ENCODE data around the gene ELP1.

The ELP1 gene

DNA sequence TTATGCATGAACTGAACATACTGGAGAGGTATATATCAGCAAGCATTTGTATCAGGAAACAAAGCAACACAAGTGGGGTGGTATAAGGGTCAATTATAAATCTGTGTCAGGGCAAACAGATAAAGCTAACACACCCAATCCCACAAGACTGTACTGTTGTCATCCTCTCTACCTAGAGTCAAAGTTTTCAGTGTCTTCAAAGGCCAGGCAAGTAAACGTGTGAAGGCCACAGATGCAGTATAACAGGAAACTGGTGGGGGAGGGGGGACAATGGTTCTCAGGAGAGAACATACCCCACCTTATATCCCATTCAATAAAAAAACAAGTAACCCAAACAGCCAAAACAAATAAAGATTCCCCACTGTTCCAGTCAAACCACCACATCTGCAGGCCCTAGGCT, 22.1 kb downstream of the ELP1 start:
- ChIA-PET POLR2A (interaction anchor here (0.7 kb wide), 1 partner anchor 242 kb away, joined by 7 read pairs; no protein-coding TSS in a partner anchor), CTCF (interaction anchor here (0.7 kb wide), 1 partner anchor 15 kb away, joined by 3 read pairs; no protein-coding TSS in a partner anchor)
- no peak for DNase-seq (ENCODE audit: extremely low spot score)
- TF ChIP-seq, protein P1, sequence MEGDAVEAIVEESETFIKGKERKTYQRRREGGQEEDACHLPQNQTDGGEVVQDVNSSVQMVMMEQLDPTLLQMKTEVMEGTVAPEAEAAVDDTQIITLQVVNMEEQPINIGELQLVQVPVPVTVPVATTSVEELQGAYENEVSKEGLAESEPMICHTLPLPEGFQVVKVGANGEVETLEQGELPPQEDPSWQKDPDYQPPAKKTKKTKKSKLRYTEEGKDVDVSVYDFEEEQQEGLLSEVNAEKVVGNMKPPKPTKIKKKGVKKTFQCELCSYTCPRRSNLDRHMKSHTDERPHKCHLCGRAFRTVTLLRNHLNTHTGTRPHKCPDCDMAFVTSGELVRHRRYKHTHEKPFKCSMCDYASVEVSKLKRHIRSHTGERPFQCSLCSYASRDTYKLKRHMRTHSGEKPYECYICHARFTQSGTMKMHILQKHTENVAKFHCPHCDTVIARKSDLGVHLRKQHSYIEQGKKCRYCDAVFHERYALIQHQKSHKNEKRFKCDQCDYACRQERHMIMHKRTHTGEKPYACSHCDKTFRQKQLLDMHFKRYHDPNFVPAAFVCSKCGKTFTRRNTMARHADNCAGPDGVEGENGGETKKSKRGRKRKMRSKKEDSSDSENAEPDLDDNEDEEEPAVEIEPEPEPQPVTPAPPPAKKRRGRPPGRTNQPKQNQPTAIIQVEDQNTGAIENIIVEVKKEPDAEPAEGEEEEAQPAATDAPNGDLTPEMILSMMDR (IDR thresholded peaks at IDR 0.05; ENCODE audit: control extremely low read depth, extremely low read depth, low read depth, missing control alignments): no peak

DNA sequence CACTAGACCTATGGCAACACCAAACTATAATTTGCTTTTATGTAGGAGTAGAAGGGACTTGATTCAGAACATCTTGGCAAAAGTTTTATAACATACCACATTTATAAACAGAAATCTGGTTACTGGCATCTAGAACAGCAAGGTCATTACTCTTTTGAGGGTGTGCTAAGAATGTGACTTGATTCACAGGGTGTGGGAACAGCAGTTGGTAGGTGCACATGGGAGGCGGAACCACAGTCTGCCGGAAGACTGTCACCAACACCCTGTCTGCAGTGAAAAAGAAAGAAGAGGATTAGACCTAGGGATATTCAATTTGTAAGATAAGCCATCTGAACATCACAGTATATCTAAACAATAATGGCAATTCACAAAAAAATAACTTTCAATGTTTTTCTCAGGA, 23.0 kb downstream of the ELP1 start:
- DNase-seq (ENCODE audit: extremely low spot score): no peak
- TF ChIP-seq, protein P1 (IDR thresholded peaks at IDR 0.05; ENCODE audit: control extremely low read depth, extremely low read depth, low read depth, missing control alignments): no peak
- ChIA-PET POLR2A (no interaction called here), CTCF (no interaction called here)

DNA sequence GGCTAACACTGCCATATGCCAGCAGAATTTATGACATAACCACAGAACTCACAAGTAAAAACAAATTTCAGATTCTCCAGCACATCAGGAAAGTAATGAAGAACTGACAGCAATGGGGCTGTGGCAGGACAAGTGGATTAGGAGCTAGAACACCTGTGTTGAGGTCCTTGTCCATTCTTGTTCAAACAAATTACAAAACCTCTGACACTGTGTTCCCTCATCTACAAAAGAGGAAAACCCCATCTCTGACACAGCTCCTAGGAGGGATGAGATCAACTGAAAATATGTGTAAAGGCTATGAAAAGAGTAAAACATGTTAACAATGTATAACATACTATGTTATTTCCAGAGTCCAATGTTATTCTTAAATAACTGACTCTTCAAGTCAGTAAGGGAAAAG, 23.5 kb downstream of the ELP1 start:
- ChIA-PET CTCF (interaction anchor here (0.8 kb wide), 1 partner anchor 56 kb away, joined by 3 read pairs; no protein-coding TSS in a partner anchor), POLR2A (no interaction called here)
- TF ChIP-seq, protein P1 (IDR thresholded peaks at IDR 0.05; ENCODE audit: control extremely low read depth, extremely low read depth, low read depth, missing control alignments): no peak
- DNase-seq (ENCODE audit: extremely low spot score): no peak

DNA sequence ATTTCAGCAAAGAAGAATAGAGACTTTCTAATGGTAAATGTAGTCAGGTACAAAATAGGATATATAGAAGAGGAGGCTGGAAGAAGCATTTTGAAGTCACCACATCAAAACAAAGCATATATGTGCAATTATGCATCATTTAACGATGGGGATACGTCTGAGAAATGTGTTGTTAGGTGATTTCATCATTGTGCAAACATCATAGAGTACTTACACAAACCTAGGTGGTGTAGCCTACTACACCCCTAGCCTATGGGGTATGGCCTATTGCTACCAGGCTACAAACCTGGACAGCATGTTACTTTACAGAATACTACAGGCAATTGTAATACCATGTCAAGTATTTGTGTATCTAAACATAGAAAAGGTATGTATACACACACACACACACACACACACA, 28.4 kb downstream of the ELP1 start:
- POLR2A ChIA-PET: no interaction called here
- CTCF ChIA-PET: no interaction called here
- TF ChIP-seq, protein P1 (IDR thresholded peaks at IDR 0.05; ENCODE audit: control extremely low read depth, extremely low read depth, low read depth, missing control alignments): no peak
- DNase-seq (ENCODE audit: extremely low spot score): no peak

DNA sequence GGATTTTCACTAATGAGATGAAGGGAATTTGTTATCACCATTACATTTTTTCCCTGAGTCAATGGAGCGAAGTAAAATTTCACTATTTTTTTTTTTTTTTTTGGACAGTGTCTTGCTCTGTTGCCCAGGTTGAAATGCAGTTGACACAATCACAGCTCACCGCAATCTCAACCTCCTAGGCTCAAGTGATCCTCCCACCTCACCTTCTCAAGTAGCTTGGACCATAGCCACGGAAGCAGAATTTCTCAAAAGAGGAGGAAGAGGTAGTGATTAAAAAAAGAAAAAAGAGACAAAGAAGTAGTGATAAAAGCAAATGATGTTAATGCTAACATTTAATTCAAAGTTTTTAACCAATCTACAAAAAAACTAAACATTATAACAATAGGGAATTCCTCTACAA, 29.8 kb downstream of the ELP1 start:
- POLR2A ChIA-PET: no interaction called here
- CTCF ChIA-PET: interaction anchor here (1.9 kb wide), 1 partner anchor 12 kb away, joined by 7 read pairs; no protein-coding TSS in a partner anchor
- TF ChIP-seq, protein P1 (IDR thresholded peaks at IDR 0.05; ENCODE audit: control extremely low read depth, extremely low read depth, low read depth, missing control alignments): no peak
- no peak for DNase-seq (ENCODE audit: extremely low spot score)

DNA sequence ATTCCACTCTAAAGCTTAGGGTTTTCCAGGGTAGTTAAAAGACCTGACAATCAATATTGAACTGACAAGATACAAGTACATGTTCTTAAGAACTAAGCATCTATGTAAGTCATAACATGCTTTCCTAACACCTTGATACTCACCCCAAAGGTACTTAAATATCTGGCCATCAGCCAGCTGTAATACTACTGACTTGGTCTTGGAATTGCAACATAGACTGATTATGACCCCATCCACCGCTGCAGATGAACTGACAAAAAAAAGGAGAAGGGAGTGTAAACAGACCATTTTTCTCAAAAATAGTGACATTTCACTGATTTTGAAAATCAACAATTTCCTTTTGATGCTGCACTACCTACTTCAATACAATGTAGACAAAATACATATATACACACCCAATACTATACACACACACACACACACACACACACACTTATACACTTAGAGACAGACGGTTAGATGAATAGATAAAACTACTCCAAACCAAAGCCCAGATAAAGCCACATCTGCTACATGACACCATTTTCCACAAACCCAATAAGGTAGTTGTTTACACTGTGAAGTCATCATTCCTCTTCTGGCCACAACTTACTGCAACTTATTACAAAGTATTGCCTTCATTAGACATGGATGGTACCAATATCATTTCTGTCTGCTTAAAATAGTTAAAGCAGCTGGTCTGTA, 30.4 kb downstream of the ELP1 start:
- ChIA-PET CTCF (interaction anchor here (1.9 kb wide), 1 partner anchor 11 kb away, joined by 7 read pairs; no protein-coding TSS in a partner anchor), POLR2A (no interaction called here)
- TF ChIP-seq, protein P1 (IDR thresholded peaks at IDR 0.05; ENCODE audit: control extremely low read depth, extremely low read depth, low read depth, missing control alignments): no peak

More for the DNA sequence above, 30.4 kb downstream of the ELP1 start:
- no peak for DNase-seq (ENCODE audit: extremely low spot score)
